SK-N-SH treated with all-trans-retinoic acid at 6 μM for 48 hours (cell line): ENCODE data around the gene SPTBN4.

ENCODE experiments used
- ARNTL ChIP-seq: fragments of 450-650 bp; formaldehyde crosslinking; IDR thresholded peaks from 2 replicates; pipeline ENCODE4 v1.5.0; 2020; ENCODE audit warnings: low read depth, mild to moderate bottlenecking, moderate library complexity, borderline replicate concordance
- GLIS3 ChIP-seq: fragments of 250-450 bp; sonication (Bioruptor Pico); IDR thresholded peaks from 2 replicates; pipeline ENCODE4 v1.5.0; 2020; ENCODE audit warnings: mild to moderate bottlenecking, moderate library complexity

DNA sequence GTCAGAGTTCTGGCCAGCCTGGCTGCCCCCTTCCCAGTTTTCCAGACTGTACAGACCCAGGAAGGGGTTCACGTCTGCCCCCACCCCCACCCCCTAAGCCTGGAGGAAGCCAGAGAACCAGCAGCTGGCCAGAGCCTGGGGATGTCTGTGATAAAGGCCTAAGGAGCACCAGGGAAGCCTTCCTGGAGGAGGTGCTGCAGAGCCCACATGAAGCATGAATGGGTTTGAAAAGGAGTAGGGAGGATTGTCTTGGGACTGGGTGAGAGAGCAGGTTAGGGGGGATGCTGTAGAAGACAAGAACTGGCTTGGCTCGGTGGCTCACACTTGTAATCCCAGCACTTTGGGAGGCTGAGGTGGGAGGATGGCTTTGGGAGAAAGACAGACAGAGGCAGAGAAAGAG is 115.7 kb downstream of the SPTBN4 start:
- TF ChIP-seq ARNTL (CRISPR knock-in tag) (no peak), GLIS3 (CRISPR knock-in tag) (no peak)
